ENCODE data around the gene WWTR1.

DNA sequence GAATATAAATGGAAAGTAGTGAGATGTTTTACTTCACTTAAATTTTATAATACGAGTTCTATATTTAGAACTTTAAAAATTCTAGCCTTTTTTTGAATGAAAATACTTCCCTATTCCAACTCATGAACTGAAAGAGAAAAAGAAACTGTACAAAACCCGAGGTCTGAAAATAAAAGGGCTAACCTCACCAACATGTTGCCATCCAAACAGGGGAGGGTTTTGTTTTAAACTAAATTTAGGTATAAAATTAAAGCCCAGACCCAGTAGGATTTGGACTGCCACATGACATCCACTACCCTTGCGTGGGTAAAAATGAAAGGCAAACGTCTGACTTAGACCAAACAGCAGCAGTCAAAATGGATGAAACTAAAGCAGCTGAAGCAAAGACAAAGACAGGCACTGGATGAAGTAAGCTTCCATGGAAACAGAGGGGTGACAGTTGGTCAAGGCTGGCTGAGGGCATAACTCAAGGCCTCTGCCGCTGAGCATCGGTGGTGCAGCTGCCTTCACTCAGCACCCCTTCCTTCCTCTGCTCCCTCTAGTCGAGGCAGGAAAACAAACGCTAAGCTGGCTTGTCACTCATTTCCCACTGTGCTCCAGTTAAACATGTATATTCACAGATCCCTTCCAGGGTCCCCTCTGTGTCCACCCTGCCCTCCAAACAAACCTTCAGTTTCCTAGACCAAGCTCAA, 125.2 kb downstream of the WWTR1 start:
- TF ChIP-seq, protein P1, sequence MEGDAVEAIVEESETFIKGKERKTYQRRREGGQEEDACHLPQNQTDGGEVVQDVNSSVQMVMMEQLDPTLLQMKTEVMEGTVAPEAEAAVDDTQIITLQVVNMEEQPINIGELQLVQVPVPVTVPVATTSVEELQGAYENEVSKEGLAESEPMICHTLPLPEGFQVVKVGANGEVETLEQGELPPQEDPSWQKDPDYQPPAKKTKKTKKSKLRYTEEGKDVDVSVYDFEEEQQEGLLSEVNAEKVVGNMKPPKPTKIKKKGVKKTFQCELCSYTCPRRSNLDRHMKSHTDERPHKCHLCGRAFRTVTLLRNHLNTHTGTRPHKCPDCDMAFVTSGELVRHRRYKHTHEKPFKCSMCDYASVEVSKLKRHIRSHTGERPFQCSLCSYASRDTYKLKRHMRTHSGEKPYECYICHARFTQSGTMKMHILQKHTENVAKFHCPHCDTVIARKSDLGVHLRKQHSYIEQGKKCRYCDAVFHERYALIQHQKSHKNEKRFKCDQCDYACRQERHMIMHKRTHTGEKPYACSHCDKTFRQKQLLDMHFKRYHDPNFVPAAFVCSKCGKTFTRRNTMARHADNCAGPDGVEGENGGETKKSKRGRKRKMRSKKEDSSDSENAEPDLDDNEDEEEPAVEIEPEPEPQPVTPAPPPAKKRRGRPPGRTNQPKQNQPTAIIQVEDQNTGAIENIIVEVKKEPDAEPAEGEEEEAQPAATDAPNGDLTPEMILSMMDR (conservative IDR thresholded peaks at IDR 0.05; ENCODE audit: low read depth in 2 of 2): no peak
- TF ChIP-seq ZNF331 (CRISPR knock-in tag; IDR thresholded peaks at IDR 0.05; ENCODE audit: low read depth): no peak
- no peak for TF ChIP-seq CREB1 (CRISPR knock-in tag; IDR thresholded peaks at IDR 0.05; ENCODE audit: low read depth)
- TF ChIP-seq EZH2 (IDR thresholded peaks at IDR 0.05; ENCODE audit: low read depth, unreplicated experiment): no peak
- TF ChIP-seq POLR2AphosphoS5 (IDR thresholded peaks at IDR 0.05; ENCODE audit: low read depth): no peak
- TF ChIP-seq, protein P2, sequence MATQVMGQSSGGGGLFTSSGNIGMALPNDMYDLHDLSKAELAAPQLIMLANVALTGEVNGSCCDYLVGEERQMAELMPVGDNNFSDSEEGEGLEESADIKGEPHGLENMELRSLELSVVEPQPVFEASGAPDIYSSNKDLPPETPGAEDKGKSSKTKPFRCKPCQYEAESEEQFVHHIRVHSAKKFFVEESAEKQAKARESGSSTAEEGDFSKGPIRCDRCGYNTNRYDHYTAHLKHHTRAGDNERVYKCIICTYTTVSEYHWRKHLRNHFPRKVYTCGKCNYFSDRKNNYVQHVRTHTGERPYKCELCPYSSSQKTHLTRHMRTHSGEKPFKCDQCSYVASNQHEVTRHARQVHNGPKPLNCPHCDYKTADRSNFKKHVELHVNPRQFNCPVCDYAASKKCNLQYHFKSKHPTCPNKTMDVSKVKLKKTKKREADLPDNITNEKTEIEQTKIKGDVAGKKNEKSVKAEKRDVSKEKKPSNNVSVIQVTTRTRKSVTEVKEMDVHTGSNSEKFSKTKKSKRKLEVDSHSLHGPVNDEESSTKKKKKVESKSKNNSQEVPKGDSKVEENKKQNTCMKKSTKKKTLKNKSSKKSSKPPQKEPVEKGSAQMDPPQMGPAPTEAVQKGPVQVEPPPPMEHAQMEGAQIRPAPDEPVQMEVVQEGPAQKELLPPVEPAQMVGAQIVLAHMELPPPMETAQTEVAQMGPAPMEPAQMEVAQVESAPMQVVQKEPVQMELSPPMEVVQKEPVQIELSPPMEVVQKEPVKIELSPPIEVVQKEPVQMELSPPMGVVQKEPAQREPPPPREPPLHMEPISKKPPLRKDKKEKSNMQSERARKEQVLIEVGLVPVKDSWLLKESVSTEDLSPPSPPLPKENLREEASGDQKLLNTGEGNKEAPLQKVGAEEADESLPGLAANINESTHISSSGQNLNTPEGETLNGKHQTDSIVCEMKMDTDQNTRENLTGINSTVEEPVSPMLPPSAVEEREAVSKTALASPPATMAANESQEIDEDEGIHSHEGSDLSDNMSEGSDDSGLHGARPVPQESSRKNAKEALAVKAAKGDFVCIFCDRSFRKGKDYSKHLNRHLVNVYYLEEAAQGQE (IDR thresholded peaks at IDR 0.05; ENCODE audit: unreplicated experiment): no peak
- TF ChIP-seq, protein P3, sequence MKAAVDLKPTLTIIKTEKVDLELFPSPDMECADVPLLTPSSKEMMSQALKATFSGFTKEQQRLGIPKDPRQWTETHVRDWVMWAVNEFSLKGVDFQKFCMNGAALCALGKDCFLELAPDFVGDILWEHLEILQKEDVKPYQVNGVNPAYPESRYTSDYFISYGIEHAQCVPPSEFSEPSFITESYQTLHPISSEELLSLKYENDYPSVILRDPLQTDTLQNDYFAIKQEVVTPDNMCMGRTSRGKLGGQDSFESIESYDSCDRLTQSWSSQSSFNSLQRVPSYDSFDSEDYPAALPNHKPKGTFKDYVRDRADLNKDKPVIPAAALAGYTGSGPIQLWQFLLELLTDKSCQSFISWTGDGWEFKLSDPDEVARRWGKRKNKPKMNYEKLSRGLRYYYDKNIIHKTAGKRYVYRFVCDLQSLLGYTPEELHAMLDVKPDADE (IDR thresholded peaks at IDR 0.05): no peak

Data from GM23338 (cell line).